ENCODE results near the gene MMP25.

Gene MMP25

GRCh38 chr16:3095869-3096268, 49.5 kb downstream of the MMP25 start:
- no peak for DNase-seq (ENCODE audit: low read depth in 2 of 2)

GRCh38 chr16:3096362-3096761, 50.0 kb downstream of the MMP25 start:
- DNase-seq (ENCODE audit: low read depth in 2 of 2), result no peak

DNA sequence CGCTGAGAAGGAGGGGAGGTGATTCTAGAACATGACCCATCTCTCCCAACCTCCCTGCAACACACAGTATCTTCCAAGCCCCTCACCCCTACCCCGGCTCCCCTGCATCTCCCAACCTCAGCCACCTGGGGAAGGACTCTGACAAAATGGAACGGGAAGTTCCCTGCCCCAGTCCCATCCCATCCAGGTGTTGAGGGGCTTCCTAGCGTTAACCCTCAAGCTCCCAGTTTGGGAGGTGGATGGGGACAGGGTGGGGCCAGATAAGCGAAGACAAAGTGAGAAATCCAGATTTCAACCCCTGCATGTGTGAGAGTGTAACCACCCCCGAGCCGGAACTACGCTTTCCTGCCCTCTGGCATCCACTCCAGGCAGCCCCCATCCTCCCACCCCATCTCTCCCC, 50.9 kb downstream of the MMP25 start:
- DNase-seq (ENCODE audit: low read depth in 2 of 2), result no peak

DNA sequence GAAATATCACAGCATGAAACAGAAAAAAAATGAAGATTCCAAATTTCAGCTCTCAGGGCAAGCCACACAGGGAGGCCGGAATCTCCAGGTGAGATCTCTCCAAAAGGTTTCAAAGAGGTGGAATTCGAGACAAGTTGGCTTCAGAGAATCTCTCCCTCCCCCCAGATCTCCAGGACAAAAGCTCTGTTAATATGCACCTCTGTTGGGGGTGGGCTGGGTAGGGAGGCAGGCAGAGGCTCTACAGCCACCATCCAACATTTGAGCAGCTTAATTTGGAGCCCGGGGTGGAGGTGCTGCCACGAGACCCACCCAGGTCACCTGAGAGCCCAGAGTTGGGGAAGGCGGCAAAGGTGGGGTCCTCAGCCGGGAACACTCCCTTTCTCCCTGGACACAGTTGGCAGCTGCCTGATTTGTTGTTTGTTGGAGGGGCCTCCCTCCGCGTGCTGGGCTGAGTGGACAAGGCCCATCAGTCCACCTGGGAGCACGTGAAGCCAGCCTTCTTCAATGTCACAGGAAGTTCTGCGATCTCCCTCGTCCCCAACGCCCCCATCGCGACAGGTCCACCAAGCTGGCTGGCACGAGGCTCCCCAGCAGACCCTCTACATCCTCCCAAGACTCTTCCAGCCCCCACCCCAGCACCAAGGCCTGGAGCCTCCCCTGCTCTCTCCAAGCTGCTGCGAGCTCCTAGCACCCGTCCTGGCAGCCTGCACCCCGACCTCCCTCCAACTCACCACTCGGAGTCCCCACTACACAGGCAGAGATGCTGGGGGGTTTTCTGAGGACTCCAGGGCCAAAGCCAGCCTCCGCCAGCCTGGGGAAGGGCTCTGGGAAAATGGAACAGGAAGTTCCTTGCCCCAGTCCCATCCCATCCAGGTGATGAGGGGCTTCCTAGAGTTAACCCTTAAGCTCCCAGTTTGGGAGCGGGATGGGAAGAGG, 52.4 kb downstream of the MMP25 start, which contains the start of gene ZSCAN10:
TSS of gene ZSCAN10 (minus strand) at position 836 of the 936 bp plus-strand sequence. CDS start 6,357 bp downstream, outside the sequence.
- DNase-seq (ENCODE audit: low read depth in 2 of 2), result no peak

- no peak for DNase-seq (ENCODE audit: low read depth in 2 of 2)
These were observed 53.0 kb downstream of the MMP25 start for GRCh38 chr16:3099395-3099731.

DNA sequence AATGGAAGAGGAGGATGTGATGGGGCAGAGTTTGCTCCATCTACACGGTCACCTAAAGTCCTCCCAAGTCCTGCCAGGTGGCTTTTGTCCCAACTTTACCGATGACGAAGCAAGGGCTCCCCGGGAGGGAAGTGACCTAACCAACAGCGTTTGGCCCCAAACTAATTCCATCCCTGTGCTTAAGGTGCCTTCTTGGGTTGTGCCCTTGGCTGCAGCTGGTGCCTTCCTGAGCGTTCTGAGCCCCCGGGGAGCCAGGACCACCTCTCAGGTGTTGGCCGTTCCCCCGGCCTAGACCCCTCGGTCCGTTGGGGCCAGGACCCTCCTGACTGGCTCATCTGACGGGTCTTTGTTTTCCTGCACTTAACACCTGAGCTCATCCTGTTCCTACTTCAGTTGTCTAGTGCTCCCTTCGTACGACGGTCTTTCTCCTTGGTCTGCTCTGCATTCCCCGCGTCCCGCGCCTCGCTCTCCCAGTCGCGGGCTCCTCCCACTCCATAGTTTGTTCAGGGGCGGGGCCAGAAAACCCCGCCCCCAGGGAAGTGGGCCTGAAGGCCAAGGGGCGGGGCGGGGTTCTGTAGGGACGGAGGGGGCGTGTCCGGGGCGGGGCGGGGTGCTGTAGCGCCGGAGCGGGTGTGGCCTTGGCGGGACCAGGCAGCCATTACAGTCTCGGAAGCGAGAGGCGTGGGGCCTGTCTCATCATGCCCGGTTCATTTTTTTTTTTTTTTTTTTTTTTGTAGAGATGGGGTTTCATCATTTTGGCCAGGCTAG, 53.6 kb downstream of the MMP25 start:
- DNase-seq (ENCODE audit: low read depth in 2 of 2), result peak; percentile 86 to 91

DNA sequence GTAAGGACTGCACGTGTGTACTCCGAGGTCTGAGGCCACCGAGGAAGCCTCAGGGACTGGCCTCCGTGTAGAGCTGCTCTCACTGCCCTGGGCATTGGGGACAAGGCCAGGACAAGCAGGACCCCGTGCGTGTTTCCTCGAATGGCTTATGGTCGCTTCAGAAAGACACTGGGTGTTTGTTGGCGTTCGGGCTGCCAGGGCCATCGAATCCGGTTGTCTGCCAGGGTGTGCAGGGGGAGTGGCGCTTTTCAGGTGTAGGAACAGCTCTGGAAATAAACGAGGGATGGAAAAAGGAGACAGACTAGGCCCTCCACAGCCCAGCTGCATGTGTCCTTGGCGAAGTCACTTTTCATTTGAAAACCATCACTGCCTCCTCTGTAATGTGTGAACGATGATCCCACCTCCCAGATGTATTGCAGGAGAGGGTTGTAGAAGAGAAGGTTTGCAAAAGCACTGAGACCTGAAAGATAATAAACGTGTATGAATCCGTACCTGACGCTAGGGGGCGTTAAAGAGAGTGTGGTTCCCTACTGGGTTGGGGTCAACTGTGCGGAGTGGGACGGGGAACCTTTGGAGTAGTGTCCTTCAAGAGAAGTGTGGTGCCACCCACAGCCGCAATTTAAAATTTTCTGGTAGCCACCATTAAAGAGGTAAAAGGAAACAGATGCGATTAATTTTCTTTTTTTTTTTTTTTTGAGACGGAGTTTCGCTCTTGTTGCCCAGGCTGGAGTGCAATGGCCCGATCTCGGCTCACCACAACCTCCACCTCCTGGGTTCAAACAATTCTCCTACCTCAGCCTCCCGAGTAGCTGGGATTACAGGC, 54.9 kb downstream of the MMP25 start:
- no peak for DNase-seq (ENCODE audit: low read depth in 2 of 2)

DNA sequence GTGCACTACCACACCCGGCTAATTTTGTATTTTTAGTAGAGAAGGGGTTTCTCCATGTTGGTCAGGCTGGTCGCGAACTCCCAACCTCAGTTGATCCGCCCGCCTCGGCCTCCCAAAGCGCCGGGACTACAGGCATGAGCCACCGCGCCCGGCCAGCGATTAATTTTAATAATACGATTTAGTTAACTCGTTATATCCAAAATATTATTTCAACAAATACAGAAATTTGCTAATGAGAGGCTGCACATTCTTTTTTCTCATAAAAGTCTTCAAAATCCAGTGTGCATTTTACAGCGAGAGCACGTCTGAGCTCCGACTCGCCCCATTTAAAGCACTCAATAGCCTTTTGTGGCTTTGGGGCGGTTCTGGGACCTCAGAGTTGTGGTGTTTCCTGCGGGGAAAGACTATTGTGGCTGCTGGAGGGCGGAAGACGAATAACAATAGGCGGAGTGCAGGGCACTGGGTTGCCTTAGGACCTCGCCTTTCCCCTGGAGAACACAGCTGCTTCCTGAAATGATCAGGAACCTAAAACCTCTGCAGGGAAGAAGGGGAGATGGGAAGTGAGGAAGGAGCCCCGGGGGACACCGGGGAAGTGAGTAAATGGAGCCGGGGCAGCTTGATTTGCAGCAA, 55.6 kb downstream of the MMP25 start:
- no peak for DNase-seq (ENCODE audit: low read depth in 2 of 2)

DNA sequence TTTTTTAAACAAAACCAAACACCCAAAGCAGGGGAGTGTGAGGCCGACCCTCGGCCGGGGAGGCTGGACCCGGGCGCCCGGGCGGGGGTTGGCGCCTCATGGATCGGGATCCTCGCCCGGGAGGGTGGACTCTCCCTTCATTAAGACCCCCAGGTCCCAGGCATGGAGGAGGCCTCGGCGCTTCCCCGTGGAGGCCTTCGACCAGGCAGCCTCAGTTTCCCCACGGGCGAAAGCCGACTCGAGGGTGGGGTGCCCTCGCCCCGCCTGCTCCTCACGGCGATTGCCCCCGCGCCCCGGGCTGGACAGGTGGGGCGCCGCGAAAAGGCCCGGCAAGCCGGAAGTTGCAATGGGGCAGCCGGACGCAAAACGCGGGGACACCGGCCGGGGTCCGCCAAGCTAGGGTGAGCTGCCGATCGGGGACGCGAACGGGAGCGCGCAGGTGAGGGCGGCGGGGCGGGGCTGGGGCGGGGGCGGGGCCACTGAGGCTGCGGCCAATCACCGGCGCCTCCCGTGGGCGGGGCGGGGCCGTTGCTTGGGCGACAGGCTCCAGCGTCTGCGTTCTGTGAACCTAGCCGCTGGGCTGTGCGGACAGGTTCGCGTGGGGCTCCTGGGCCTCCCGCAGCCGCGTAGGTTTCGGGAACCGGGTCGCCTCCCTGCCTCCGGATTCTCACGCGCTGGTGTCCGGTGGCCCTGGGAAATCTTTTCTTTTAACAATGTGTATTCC, 60.0 kb downstream of the MMP25 start:
- DNase-seq (ENCODE audit: low read depth in 2 of 2), result peak; percentile 80 to 82

Data from stimulated activated CD4-positive, alpha-beta T cell treated with anti-CD3 and anti-CD28 coated beads, Interleukin-1b, Interleukin-23, amount 100 ng/mL, for 1 hour (primary cell).